ENCODE measurements around the gene DGKI.

DGKI gene

GRCh38 chr7:137547485-137547884 is 299.3 kb downstream of the DGKI start:
- no peak for DNase-seq (ENCODE audit: low read depth)
- no peak overlapping the region for H3K4me3 ChIP-seq (ENCODE audit: control insufficient read depth, low read depth, low read length)
- TF ChIP-seq CTCF (IDR thresholded peaks at IDR 0.05; ENCODE audit: control insufficient read depth, insufficient read depth, low read depth, low read length, missing control alignments): no peak

- no peak for TF ChIP-seq CTCF (IDR thresholded peaks at IDR 0.05; ENCODE audit: control insufficient read depth, insufficient read depth, low read depth, low read length, missing control alignments)
- peak; percentile 3 for DNase-seq (ENCODE audit: low read depth)
- H3K4me3 ChIP-seq (ENCODE audit: control insufficient read depth, low read depth, low read length): no peak overlapping the region
Measured at GRCh38 chr7:137546671-137547070, 300.1 kb downstream of the DGKI start.

GRCh38 chr7:137546009-137546408 is 300.8 kb downstream of the DGKI start:
- no peak for TF ChIP-seq CTCF (IDR thresholded peaks at IDR 0.05; ENCODE audit: control insufficient read depth, insufficient read depth, low read depth, low read length, missing control alignments)
- no peak for DNase-seq (ENCODE audit: low read depth)
- no peak overlapping the region for H3K4me3 ChIP-seq (ENCODE audit: control insufficient read depth, low read depth, low read length)

- no peak for DNase-seq (ENCODE audit: low read depth)
- no peak for TF ChIP-seq CTCF (IDR thresholded peaks at IDR 0.05; ENCODE audit: control insufficient read depth, insufficient read depth, low read depth, low read length, missing control alignments)
Measured at GRCh38 chr7:137545059-137545716, 301.6 kb downstream of the DGKI start.

GRCh38 chr7:137544453-137545058 is 302.2 kb downstream of the DGKI start:
- no peak overlapping the region for H3K4me3 ChIP-seq (ENCODE audit: control insufficient read depth, low read depth, low read length)
- no peak for DNase-seq (ENCODE audit: low read depth)
- no peak for TF ChIP-seq CTCF (IDR thresholded peaks at IDR 0.05; ENCODE audit: control insufficient read depth, insufficient read depth, low read depth, low read length, missing control alignments)

More at GRCh38 chr7:137545059-137545716, 301.6 kb downstream of the DGKI start:
- H3K4me3 ChIP-seq (ENCODE audit: control insufficient read depth, low read depth, low read length): no peak overlapping the region

GRCh38 chr7:137539111-137539715 is 307.6 kb downstream of the DGKI start:
- TF ChIP-seq CTCF (IDR thresholded peaks at IDR 0.05; ENCODE audit: control insufficient read depth, insufficient read depth, low read depth, low read length, missing control alignments): no peak
- DNase-seq (ENCODE audit: low read depth): peak; percentile 74
- H3K4me3 ChIP-seq (ENCODE audit: control insufficient read depth, low read depth, low read length): no peak overlapping the region

Measured in AG09309 (cell line).